Fibroblast of villous mesenchyme (primary cell): ENCODE data around the gene CD151. TPM values are rescaled to one million over a fixed set of nuclear protein-coding genes. Genes with fewer than 3 reads are reported as not detected.

Experiments
- DNase-seq: peaks from one replicate; pipeline ENCODE4 v3.0.0-alpha.2; 2010; ENCODE audit warnings: low read depth
- H3K4me3 ChIP-seq: 2 replicates; pipeline ENCODE4 v1.5.1; 2011; ENCODE audit warnings: low read depth, mild to moderate bottlenecking, low read length
- total RNA-seq: library from RNA; depleted of rRNA; stranded (reverse); fragments of >200 nt; gene quantifications from 2 replicates; pipeline ENCODE4 v1.2.3, GENCODE V29; 2012
- TF ChIP-seq, protein P1 (sequence below): IDR thresholded peaks from 2 replicates; pipeline ENCODE4 v1.5.1; 2012; ENCODE audit warnings: low read depth, mild to moderate bottlenecking, low read length; ENCODE audit not compliant: insufficient read depth

The CD151 gene
- 218 and 295 TPM in 2 replicates for total RNA-seq

- TF ChIP-seq, protein P1, sequence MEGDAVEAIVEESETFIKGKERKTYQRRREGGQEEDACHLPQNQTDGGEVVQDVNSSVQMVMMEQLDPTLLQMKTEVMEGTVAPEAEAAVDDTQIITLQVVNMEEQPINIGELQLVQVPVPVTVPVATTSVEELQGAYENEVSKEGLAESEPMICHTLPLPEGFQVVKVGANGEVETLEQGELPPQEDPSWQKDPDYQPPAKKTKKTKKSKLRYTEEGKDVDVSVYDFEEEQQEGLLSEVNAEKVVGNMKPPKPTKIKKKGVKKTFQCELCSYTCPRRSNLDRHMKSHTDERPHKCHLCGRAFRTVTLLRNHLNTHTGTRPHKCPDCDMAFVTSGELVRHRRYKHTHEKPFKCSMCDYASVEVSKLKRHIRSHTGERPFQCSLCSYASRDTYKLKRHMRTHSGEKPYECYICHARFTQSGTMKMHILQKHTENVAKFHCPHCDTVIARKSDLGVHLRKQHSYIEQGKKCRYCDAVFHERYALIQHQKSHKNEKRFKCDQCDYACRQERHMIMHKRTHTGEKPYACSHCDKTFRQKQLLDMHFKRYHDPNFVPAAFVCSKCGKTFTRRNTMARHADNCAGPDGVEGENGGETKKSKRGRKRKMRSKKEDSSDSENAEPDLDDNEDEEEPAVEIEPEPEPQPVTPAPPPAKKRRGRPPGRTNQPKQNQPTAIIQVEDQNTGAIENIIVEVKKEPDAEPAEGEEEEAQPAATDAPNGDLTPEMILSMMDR = no peak
- peak; percentile 53 for DNase-seq
- peak within 1 kb of the TSS; percentile 72 for H3K4me3 ChIP-seq
Measured at GRCh38 chr11:832529-833113, at the start of gene CD151. Gene CD151 (plus strand): TSS chr11:832952. CDS start chr11:836070, 3,118 bp downstream.

DNA sequence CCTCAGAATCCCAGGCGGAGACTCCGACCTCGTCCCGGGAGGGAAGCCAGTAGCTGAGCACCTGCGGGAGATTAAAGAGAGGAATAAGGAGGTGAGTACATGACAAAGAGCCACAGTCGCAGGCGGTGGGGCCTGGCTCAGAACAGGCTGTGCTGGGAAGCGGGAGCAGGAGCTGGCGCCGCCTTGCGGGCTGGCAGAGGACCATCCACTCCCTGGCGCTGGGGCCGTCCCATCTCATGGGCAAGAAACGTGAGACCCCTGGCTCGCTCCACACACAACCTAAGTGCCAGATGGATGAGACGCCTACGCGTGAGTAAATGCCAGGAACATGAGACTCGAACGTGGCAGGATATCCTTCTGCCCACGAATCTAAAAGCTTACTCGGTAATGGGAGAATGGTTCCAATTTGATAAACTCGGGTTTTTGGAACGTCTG, 49.2 kb upstream of the CD151 start:
- no peak overlapping the region for H3K4me3 ChIP-seq
- TF ChIP-seq, protein P1 = peak; percentile 86
- peak; percentile 77 for DNase-seq

- no peak overlapping the region for H3K4me3 ChIP-seq
- no peak for DNase-seq
- TF ChIP-seq, protein P1 = no peak
Measured at GRCh38 chr11:786235-787083, 46.3 kb upstream of the CD151 start.

DNA sequence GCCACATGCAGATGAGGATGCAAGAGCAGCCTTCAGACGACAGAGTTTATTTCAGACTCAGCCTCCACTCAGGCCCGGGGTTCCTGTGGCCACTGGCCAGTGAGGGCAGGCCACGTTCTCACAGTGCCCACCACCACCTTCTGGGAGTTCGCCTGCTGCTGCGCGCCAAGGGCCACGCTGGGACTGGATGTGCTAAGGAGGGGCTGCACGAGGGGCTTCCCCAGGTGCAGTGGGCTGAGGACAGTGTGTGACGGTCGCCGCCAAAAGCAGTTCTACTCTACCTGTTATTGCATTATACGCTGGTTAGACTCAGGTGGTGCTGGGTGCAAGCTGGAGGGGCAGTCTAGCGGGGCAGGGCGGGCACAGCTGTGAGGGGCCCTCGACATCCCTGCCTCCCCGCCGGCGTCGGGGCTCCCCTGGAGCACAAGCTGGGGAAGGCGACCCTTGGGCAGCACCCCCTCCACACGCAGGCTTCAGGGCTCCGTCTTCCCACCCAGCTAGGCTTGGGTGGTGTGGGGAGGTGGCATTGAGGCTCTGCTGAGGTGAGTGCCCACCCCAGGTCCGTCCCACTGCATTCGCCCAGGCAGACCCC, 45.6 kb upstream of the CD151 start:
- TF ChIP-seq, protein P1 = no peak
- no peak overlapping the region for H3K4me3 ChIP-seq
- DNase-seq = no peak

- DNase-seq = no peak
- TF ChIP-seq, protein P1 = peak; percentile 5
Measured at GRCh38 chr11:788009-788640, 44.6 kb upstream of the CD151 start.

More at GRCh38 chr11:788009-788640, 44.6 kb upstream of the CD151 start:
- H3K4me3 ChIP-seq = no peak overlapping the region
